ENCODE data around the gene PHKA2. TPM values are rescaled to one million over a fixed set of nuclear protein-coding genes. Genes with fewer than 3 reads are reported as not detected.

The PHKA2 gene
- total and polyA plus RNA-seq, 3 experiments from 2014 or later = 9.7 to 16.1 (median 16.0) TPM

GRCh38 chrX:18875256-18875878 is 108.5 kb downstream of the PHKA2 start:
- CTCF ChIA-PET = no interaction called here
- no peaks in the 10 kb centered on the region for H3K27me3 ChIP-seq (ENCODE audit: insufficient read depth, low read length, poor library complexity, severe bottlenecking)
- H3K36me3 ChIP-seq (ENCODE audit: insufficient read depth, low read length) = no peaks in the 10 kb centered on the region
- H3K36me3 Mint-ChIP-seq = no peaks in the 10 kb centered on the region
- H3K4me1 Mint-ChIP-seq = peaks cover 0 to 9% (median 0%) of the 10 kb centered on the region in 3 donors
- DNase-seq = no peak
- peaks cover 17 to 25% of the 10 kb centered on the region in 2 donors for H3K27me3 Mint-ChIP-seq
- H3K4me3 ChIP-seq (ENCODE audit: low read length) = no peak overlapping the region
- H3K4me1 ChIP-seq (ENCODE audit: insufficient read depth, low read length) = no peaks in the 10 kb centered on the region
- peaks cover 0 to 2% (median 0%) of the 10 kb centered on the region in 5 donors for H3K9me3 Mint-ChIP-seq
- H3K4me3 Mint-ChIP-seq = no peak overlapping the region
- POLR2A ChIA-PET = no interaction called here
- H3K9me3 ChIP-seq (ENCODE audit: low read length) = no peaks in the 10 kb centered on the region
- H3K27ac ChIP-seq (ENCODE audit: low read depth, low read length) = no peak overlapping the region
- no peak overlapping the region for H3K27ac Mint-ChIP-seq

- Mint-ChIP-seq H3K27ac (peak overlapping the region in 1 of 8 donors; percentile 38), H3K27me3 (peaks cover 19 to 25% of the 10 kb centered on the region in 2 donors), H3K9me3 (peaks cover 0 to 3% (median 0%) of the 10 kb centered on the region in 5 donors), H3K4me1 (peaks cover 0 to 9% (median 0%) of the 10 kb centered on the region in 3 donors), H3K4me3 (no peak overlapping the region), H3K36me3 (no peaks in the 10 kb centered on the region)
- no peak for DNase-seq
- ChIA-PET CTCF (no interaction called here), POLR2A (no interaction called here)
- Histone ChIP-seq H3K4me1 (ENCODE audit: insufficient read depth, low read length) (no peaks in the 10 kb centered on the region), H3K36me3 (ENCODE audit: insufficient read depth, low read length) (no peaks in the 10 kb centered on the region), H3K27me3 (ENCODE audit: insufficient read depth, low read length, poor library complexity, severe bottlenecking) (no peaks in the 10 kb centered on the region), H3K27ac (ENCODE audit: low read depth, low read length) (no peak overlapping the region), H3K4me3 (ENCODE audit: low read length) (no peak overlapping the region), H3K9me3 (ENCODE audit: low read length) (no peaks in the 10 kb centered on the region)
These were observed 109.2 kb downstream of the PHKA2 start for GRCh38 chrX:18874560-18875255.

GRCh38 chrX:18873836-18874235 is 110.1 kb downstream of the PHKA2 start:
- Histone ChIP-seq H3K27ac (ENCODE audit: low read depth, low read length) (no peak overlapping the region), H3K9me3 (ENCODE audit: low read length) (no peaks in the 10 kb centered on the region), H3K36me3 (ENCODE audit: insufficient read depth, low read length) (no peaks in the 10 kb centered on the region), H3K4me1 (ENCODE audit: insufficient read depth, low read length) (no peaks in the 10 kb centered on the region), H3K27me3 (ENCODE audit: insufficient read depth, low read length, poor library complexity, severe bottlenecking) (no peaks in the 10 kb centered on the region), H3K4me3 (ENCODE audit: low read length) (no peak overlapping the region)
- ChIA-PET POLR2A (no interaction called here), CTCF (no interaction called here)
- peaks cover 14 to 25% of the 10 kb centered on the region in 2 donors for H3K27me3 Mint-ChIP-seq
- H3K36me3 Mint-ChIP-seq = no peaks in the 10 kb centered on the region
- H3K9me3 Mint-ChIP-seq = peaks cover 0 to 3% (median 0%) of the 10 kb centered on the region in 5 donors
- H3K4me1 Mint-ChIP-seq = peaks cover 0 to 9% (median 0%) of the 10 kb centered on the region in 3 donors
- H3K4me3 Mint-ChIP-seq = peak overlapping the region in 4 of 7 donors; percentile 23 to 57 (median 42)
- no peak for DNase-seq
- no peak overlapping the region for H3K27ac Mint-ChIP-seq

GRCh38 chrX:18873189-18873791 is 110.6 kb downstream of the PHKA2 start:
- H3K27ac ChIP-seq (ENCODE audit: low read depth, low read length) = no peak overlapping the region
- ChIA-PET POLR2A (no interaction called here), CTCF (no interaction called here)
- Mint-ChIP-seq H3K27ac (no peak overlapping the region), H3K4me3 (peak overlapping the region in 6 of 7 donors; percentile 23 to 57 (median 42)), H3K27me3 (peaks cover 10 to 22% of the 10 kb centered on the region in 2 donors), H3K4me1 (peaks cover 0 to 9% (median 0%) of the 10 kb centered on the region in 3 donors), H3K36me3 (no peaks in the 10 kb centered on the region), H3K9me3 (peaks cover 0 to 3% (median 0%) of the 10 kb centered on the region in 5 donors)
- DNase-seq = no peak
- H3K9me3 ChIP-seq (ENCODE audit: low read length) = no peaks in the 10 kb centered on the region
- no peaks in the 10 kb centered on the region for H3K27me3 ChIP-seq (ENCODE audit: insufficient read depth, low read length, poor library complexity, severe bottlenecking)
- no peaks in the 10 kb centered on the region for H3K36me3 ChIP-seq (ENCODE audit: insufficient read depth, low read length)
- H3K4me3 ChIP-seq (ENCODE audit: low read length) = no peak overlapping the region
- no peaks in the 10 kb centered on the region for H3K4me1 ChIP-seq (ENCODE audit: insufficient read depth, low read length)

DNA sequence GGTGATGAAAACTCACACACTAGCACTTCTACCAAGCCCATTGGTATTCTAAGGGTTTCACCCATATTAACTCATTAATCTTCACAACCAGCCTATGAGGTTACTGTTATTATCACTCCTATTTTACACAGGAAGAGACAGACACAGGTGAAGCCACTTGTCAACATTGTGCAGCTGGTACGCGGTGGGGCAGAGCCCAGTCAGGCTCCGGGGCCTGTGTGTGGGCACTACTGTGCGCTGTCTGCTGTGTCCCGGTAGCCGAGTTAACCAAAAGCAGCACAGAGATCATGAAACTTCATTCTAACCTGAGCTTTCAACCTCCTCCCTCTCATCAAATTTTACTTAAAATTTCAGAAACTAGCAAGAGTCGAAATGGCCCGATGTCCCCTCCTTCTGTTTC is 111.3 kb downstream of the PHKA2 start:
- Histone ChIP-seq H3K27ac (ENCODE audit: low read depth, low read length) (no peak overlapping the region), H3K36me3 (ENCODE audit: insufficient read depth, low read length) (no peaks in the 10 kb centered on the region), H3K27me3 (ENCODE audit: insufficient read depth, low read length, poor library complexity, severe bottlenecking) (no peaks in the 10 kb centered on the region), H3K4me3 (ENCODE audit: low read length) (no peak overlapping the region), H3K4me1 (ENCODE audit: insufficient read depth, low read length) (no peaks in the 10 kb centered on the region), H3K9me3 (ENCODE audit: low read length) (no peaks in the 10 kb centered on the region)
- no peak for DNase-seq
- CTCF ChIA-PET = no interaction called here
- no peak overlapping the region for H3K27ac Mint-ChIP-seq
- H3K9me3 Mint-ChIP-seq = peaks cover 0 to 3% (median 0%) of the 10 kb centered on the region in 5 donors
- peak overlapping the region in 1 of 7 donors; percentile 23 for H3K4me3 Mint-ChIP-seq
- H3K36me3 Mint-ChIP-seq = no peaks in the 10 kb centered on the region
- H3K4me1 Mint-ChIP-seq = peaks cover 0 to 9% (median 0%) of the 10 kb centered on the region in 3 donors
- H3K27me3 Mint-ChIP-seq = peaks cover 9 to 21% of the 10 kb centered on the region in 2 donors
- POLR2A ChIA-PET = no interaction called here

- no peak overlapping the region for H3K27ac Mint-ChIP-seq
- H3K9me3 Mint-ChIP-seq = peaks cover 0 to 3% (median 0%) of the 10 kb centered on the region in 5 donors
- H3K4me3 Mint-ChIP-seq = no peak overlapping the region
- H3K4me1 Mint-ChIP-seq = peaks cover 0 to 9% (median 0%) of the 10 kb centered on the region in 3 donors
- ChIA-PET CTCF (no interaction called here), POLR2A (no interaction called here)
- Histone ChIP-seq H3K36me3 (ENCODE audit: insufficient read depth, low read length) (no peaks in the 10 kb centered on the region), H3K27ac (ENCODE audit: low read depth, low read length) (no peak overlapping the region), H3K4me3 (ENCODE audit: low read length) (no peak overlapping the region), H3K4me1 (ENCODE audit: insufficient read depth, low read length) (no peaks in the 10 kb centered on the region), H3K9me3 (ENCODE audit: low read length) (no peaks in the 10 kb centered on the region), H3K27me3 (ENCODE audit: insufficient read depth, low read length, poor library complexity, severe bottlenecking) (no peaks in the 10 kb centered on the region)
- H3K27me3 Mint-ChIP-seq = peaks cover 7 to 16% of the 10 kb centered on the region in 2 donors
- no peaks in the 10 kb centered on the region for H3K36me3 Mint-ChIP-seq
- DNase-seq = no peak
These were observed 111.9 kb downstream of the PHKA2 start for GRCh38 chrX:18871970-18872369.

DNA sequence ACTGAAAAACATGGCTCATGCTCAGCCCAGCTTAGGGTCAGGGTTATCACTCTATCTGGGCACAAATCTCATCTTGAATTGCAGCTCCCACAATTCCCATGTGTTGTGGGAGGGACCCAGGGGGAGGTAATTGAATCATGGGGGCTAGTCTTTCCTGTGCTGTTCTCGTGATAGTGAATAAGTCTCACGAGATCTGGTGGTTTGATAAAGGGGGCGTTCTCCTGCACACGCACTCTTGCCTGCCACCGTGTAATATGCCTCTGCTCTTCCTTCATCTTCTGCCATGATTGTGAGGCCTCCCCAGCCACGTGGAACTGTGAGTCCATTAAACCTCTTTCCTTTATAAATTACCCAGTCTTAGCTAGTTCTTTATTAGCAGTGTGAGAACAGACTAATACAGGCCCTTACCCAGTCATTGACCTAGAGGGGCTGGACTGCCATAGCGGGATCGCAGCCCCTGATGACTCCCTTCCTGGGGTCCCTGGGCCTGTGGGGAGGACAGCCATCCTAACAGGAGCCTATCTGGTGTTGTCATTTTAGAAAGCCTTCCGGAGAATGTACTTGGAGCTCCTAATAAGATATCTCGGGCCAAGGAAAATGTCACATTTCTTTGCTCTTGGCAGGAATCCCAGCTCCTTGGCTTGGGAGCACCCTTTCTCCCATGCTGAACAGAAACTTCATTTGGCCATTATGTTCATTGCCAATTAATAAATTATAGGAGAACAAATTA is 112.6 kb downstream of the PHKA2 start:
- H3K4me3 Mint-ChIP-seq = no peak overlapping the region
- Histone ChIP-seq H3K27me3 (ENCODE audit: insufficient read depth, low read length, poor library complexity, severe bottlenecking) (no peaks in the 10 kb centered on the region), H3K9me3 (ENCODE audit: low read length) (no peaks in the 10 kb centered on the region), H3K36me3 (ENCODE audit: insufficient read depth, low read length) (no peaks in the 10 kb centered on the region), H3K27ac (ENCODE audit: low read depth, low read length) (no peak overlapping the region), H3K4me1 (ENCODE audit: insufficient read depth, low read length) (no peaks in the 10 kb centered on the region), H3K4me3 (ENCODE audit: low read length) (no peak overlapping the region)
- CTCF ChIA-PET = no interaction called here
- peaks cover 0 to 9% (median 0%) of the 10 kb centered on the region in 3 donors for H3K4me1 Mint-ChIP-seq
- no peaks in the 10 kb centered on the region for H3K36me3 Mint-ChIP-seq
- no peak overlapping the region for H3K27ac Mint-ChIP-seq
- POLR2A ChIA-PET = no interaction called here
- no peak for DNase-seq
- peaks cover 0 to 3% (median 0%) of the 10 kb centered on the region in 5 donors for H3K9me3 Mint-ChIP-seq
- H3K27me3 Mint-ChIP-seq = peaks cover 7 to 9% of the 10 kb centered on the region in 2 donors
